ENCODE results near the gene TARS1. TPM values are rescaled to one million over a fixed set of nuclear protein-coding genes. Genes with fewer than 3 reads are reported as not detected.

Gene TARS1
- total and polyA plus RNA-seq, 10 of the 15 experiments (the other 5 are each of a cell fraction or from before 2014, with no cell fraction given), result 163 to 350 (median 228) TPM

GRCh38 chr5:33477816-33478215, 37.1 kb downstream of the TARS1 start:
- no peaks in the 10 kb centered on the region for H3K79me2 ChIP-seq (ENCODE audit: control insufficient read depth, insufficient read depth, low read length)
- CTCF ChIA-PET, result interaction anchor here (0.7 to 1.2 kb wide), 4 partner anchors 8 to 492 kb away, joined by 3 to 5 read pairs (median 4); no protein-coding TSS in a partner anchor
- peaks cover 3 to 22% of the 10 kb centered on the region in 2 experiments for H3K36me3 ChIP-seq (ENCODE audit: control insufficient read depth in 2 of 2, insufficient read depth in 2 of 2, low read length in 1 of 2)
- TF ChIP-seq TCF12 (IDR thresholded peaks at IDR 0.05; ENCODE audit: low read depth, low read length), result no peak
- TF ChIP-seq EZH2 (IDR thresholded peaks at IDR 0.05; ENCODE audit: borderline replicate concordance, control insufficient read depth, low read depth, low read length), result no peak
- no peak for TF ChIP-seq GATAD2B (conservative IDR thresholded peaks at IDR 0.05; ENCODE audit: low read depth)
- TF ChIP-seq NFYA (IDR thresholded peaks at IDR 0.05; ENCODE audit: borderline replicate concordance, low read depth, low read length), result no peak
- TF ChIP-seq ZSCAN29 (IDR thresholded peaks at IDR 0.05), result no peak
- TF ChIP-seq RUNX3 (IDR thresholded peaks at IDR 0.05; ENCODE audit: low read length), result no peak
- no peak for TF ChIP-seq BCLAF1 (IDR thresholded peaks at IDR 0.05)
- no peak for TF ChIP-seq POLR2AphosphoS5 (IDR thresholded peaks at IDR 0.05; ENCODE audit: low read length)
- no peaks in the 10 kb centered on the region for H3K27me3 ChIP-seq (replicated peaks in 1 of 2; ENCODE audit: control insufficient read depth in 2 of 2, insufficient read depth in 2 of 2, low read length in 1 of 2)
- FAIRE-seq, result no peak
- no peak overlapping the region for H2AFZ ChIP-seq (ENCODE audit: control insufficient read depth, low read depth, low read length)
- in situ Hi-C loops (cut with MboI), result no loop called here
- RAD21 ChIA-PET (ENCODE audit: unreplicated experiment), result interaction anchor here (0.6 to 1.1 kb wide), 3 partner anchors 42 to 543 kb away, joined by 3 to 4 read pairs (median 3); no protein-coding TSS in a partner anchor
- H3K9me3 ChIP-seq (replicated peaks; ENCODE audit: control insufficient read depth, insufficient read depth, low read length), result peaks cover 9% of the 10 kb centered on the region; the same call in 2 of the 3 replicates
- WGBS (ENCODE audit: insufficient coverage, insufficient replicate concordance, low lambda C conversion rate, missing lambda C conversion rate), result 93% methylated on average over 2 of the region's 2 CpGs
- BruUV-seq (replicated peaks), result no TSS peak
- SMC1A ChIA-PET (ENCODE audit: uncharacterized antibody, unreplicated experiment), result interaction anchor here (0.6 to 1.6 kb wide), 2 partner anchors 8 to 110 kb away, joined by 3 to 6 read pairs; no protein-coding TSS in a partner anchor
- DNase-seq (ENCODE audit: low read depth, low spot score), result no peak
- intact Hi-C loops (cut with micrococcal nuclease; ENCODE audit: unreplicated experiment), result no loop called here
- no peak for ATAC-seq
- POLR2A ChIA-PET, result interaction anchor here (0.6 kb wide), 1 partner anchor 39 kb away, joined by 3 read pairs; no protein-coding TSS in a partner anchor
- no peak overlapping the region for H3K27ac ChIP-seq (ENCODE audit: control insufficient read depth, insufficient read depth)
- H3K4me1 ChIP-seq (ENCODE audit: control insufficient read depth, insufficient read depth, low read length), result no peaks in the 10 kb centered on the region
- no peaks in the 10 kb centered on the region for H4K20me1 ChIP-seq (ENCODE audit: control insufficient read depth, insufficient read depth)
- no peak overlapping the region for H3K4me2 ChIP-seq (ENCODE audit: control insufficient read depth, insufficient read depth)
- no peak overlapping the region for H3K4me3 ChIP-seq
- no peak overlapping the region for H3K9ac ChIP-seq (ENCODE audit: control insufficient read depth, insufficient read depth, low read length)
